ENCODE measurements around the gene GNPNAT1.
A peak's percentile ranks its signal among the peaks of the same experiment; 100 is the strongest.

GNPNAT1 gene

DNA sequence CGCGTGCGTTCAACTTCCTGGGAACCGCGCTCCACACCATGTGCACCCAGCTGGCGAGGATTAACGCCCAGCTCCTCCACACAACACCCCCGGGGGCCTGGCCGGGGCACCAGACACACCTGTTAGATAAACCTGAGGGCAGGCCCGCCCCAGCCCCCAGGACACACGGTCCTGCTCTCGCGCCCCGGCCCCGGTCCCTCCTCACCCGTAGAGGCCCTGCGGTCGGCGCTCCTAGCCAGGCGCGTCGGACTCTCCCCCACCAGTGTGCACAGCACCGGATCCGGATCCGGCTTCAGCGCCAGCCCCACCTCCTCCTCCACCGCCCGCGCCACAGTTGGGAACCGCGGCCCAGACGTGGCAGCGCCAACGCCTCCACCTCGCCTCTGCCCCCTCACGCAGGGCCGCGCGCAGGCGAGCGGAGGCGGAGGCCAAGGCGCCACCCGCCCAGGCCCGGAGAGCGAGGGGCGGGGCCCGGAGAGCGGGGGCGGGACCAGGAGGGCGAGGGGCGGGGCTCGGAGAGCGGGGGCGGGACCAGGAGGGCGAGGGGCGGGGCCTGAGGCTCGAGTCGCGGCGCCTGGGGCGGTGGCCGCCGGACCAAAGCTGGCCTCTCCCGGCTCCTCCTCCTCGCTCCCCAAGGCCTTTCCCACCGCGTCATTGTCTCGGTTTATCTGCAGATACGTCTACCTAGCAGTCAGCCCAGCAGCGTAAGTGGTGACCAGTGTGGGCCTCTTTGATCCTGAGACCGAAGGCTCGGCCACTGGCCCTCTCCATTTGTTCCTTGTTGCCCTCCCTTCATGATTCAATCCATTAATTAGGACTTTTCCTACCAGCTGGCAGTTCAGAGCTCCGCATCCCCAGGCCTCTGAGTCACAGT is at the start of gene GNPNAT1:
Gene GNPNAT1 (minus strand): TSS at position 385 of the 874 bp plus-strand sequence. CDS start 6,957 bp downstream, outside the sequence.
- DNase-seq (ENCODE audit: insufficient read length, low spot score) (peak; percentile 53), FAIRE-seq (no peak)
- TF ChIP-seq, protein P1, sequence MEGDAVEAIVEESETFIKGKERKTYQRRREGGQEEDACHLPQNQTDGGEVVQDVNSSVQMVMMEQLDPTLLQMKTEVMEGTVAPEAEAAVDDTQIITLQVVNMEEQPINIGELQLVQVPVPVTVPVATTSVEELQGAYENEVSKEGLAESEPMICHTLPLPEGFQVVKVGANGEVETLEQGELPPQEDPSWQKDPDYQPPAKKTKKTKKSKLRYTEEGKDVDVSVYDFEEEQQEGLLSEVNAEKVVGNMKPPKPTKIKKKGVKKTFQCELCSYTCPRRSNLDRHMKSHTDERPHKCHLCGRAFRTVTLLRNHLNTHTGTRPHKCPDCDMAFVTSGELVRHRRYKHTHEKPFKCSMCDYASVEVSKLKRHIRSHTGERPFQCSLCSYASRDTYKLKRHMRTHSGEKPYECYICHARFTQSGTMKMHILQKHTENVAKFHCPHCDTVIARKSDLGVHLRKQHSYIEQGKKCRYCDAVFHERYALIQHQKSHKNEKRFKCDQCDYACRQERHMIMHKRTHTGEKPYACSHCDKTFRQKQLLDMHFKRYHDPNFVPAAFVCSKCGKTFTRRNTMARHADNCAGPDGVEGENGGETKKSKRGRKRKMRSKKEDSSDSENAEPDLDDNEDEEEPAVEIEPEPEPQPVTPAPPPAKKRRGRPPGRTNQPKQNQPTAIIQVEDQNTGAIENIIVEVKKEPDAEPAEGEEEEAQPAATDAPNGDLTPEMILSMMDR (IDR thresholded peaks at IDR 0.05; ENCODE audit: insufficient read depth, missing control alignments): no peak

DNA sequence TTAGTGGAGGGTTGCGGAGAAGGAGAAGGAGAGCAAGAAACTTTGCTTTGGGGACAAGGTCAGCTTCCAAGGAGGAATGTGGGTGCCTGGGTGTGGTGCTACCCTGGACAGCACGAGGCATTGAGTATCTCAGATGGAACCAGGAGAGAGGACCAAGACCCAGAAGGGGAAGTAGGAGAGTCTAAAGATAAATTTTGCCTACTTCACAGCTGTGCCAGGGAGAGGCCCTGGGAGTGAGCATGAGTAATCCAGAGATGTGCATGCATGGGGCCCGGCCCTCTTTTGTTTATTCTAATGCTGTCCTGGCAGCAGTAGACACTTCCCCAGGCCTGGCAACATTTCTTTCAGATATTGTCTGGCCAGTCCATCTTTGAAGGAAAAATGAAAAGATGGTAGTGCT is 49.5 kb upstream of the GNPNAT1 start:
- TF ChIP-seq, protein P1 (IDR thresholded peaks at IDR 0.05; ENCODE audit: insufficient read depth, missing control alignments): no peak
- no peak for FAIRE-seq
- no peak for DNase-seq (ENCODE audit: insufficient read length, low spot score)

DNA sequence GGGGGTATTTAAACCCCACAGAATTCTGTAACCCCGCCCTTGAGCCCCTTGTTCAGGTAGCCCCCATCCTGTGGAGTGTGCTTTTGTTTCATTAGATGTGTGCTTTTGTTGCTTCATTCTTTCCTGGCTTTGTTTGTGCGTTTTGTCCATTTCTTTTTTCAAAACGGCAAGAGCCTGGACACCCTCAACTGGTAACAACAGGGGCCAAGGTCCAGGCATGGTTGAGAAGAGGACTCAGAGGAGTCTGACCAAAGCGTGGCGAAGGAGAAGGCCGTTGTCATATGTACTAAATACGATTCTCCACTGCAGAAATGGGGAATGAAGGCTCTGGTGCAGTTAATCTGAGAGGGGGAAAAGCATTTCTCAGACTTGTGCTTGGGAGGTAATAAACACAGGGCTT is 46.0 kb upstream of the GNPNAT1 start:
- FAIRE-seq (no peak), DNase-seq (ENCODE audit: insufficient read length, low spot score) (no peak)
- TF ChIP-seq, protein P1 (IDR thresholded peaks at IDR 0.05; ENCODE audit: insufficient read depth, missing control alignments): no peak

DNA sequence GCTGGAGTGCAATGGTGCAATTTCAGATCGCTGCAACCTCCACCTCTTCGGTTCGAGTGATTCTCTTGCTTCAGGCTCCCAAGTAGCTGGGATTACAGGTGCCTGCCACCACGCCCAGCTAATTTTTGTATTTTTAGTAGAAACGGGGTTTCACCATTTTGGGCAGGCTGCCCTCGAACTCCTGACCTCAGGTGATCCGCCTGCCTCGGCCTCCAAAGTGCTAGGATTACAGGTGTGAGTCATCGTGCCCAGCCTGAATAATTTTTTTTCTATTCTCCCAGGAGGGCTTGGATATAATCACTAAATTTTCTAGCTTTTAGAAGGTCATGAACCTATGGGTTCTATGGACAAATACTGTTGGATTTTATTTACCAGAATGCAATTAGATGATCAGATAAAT is 44.7 kb upstream of the GNPNAT1 start:
- FAIRE-seq: no peak
- TF ChIP-seq, protein P1 (IDR thresholded peaks at IDR 0.05; ENCODE audit: insufficient read depth, missing control alignments): no peak
- DNase-seq (ENCODE audit: insufficient read length, low spot score): no peak

DNA sequence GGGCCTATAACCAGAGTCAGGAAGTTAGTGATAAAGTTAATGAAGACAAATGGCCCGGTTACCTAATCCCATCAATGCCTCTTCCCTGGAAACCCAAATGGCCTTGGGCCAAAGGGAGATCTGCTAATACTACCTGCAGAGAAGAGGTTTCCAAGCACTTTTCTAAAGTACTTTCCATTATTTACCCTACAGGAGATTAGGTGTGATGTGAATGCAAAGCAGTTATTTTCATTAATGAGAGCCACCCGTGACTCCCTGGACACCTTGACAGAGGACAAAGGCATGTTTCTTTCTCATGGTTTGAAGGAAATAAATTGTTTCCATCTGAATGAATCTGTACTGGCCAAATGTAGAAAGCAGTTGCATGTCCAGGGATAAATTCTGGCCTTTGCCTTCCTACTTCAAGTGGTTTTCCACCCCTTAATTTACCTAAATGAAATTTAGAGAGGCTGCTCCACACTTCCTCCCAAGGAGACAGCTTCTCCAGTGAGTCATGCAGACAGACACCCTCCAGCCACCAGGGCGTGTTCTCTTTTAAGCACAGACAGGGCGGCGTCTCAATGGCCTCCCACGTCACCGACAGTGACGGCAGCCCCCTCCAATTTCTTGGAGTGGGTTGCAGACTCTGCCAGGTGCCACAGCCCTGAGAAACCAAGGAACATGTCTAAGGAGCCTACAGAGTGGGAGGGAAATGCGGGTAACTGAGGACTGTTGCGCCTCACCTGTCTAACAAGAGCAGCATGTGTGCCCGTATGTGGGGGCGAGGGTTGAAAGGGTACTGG is 43.9 kb upstream of the GNPNAT1 start:
- FAIRE-seq (no peak), DNase-seq (ENCODE audit: insufficient read length, low spot score) (no peak)
- TF ChIP-seq, protein P1 (IDR thresholded peaks at IDR 0.05; ENCODE audit: insufficient read depth, missing control alignments): no peak

DNA sequence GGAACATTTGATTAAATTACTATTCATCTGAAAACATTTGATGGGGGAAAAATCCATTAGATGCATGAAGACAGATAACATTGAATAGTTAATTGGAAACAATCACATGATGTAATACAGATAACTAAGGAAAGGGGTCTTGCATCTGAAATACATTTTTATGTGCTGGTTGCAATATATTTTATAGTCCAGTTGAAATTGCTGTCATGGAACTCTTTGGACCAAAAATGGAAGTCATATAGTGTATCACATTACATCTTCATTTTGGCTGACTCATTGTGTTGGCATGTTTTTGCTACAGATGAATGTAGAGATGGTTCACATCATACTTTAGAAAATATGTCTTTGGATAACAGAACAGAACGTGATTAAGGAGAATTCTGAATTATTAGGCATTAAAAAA is 43.0 kb upstream of the GNPNAT1 start:
- TF ChIP-seq, protein P1 (IDR thresholded peaks at IDR 0.05; ENCODE audit: insufficient read depth, missing control alignments): no peak
- peak; percentile 38 for FAIRE-seq
- DNase-seq (ENCODE audit: insufficient read length, low spot score): no peak
